HUES48 (cell line): ENCODE results near the gene KMT5C.

Source experiments
- H3K27ac ChIP-seq: one replicate; pipeline ENCODE4 v1.7.0; 2013; ENCODE audit warnings: low read depth, low read length, inconsistent platforms
- H3K27me3 ChIP-seq: 2 replicates; pipeline ENCODE4 v1.6.1; 2013; ENCODE audit warnings: mild to moderate bottlenecking, low read length; ENCODE audit not compliant: control insufficient read depth, insufficient read depth
- H3K36me3 ChIP-seq: 2 replicates; pipeline ENCODE4 v1.6.1; 2013; ENCODE audit warnings: low read length; ENCODE audit not compliant: control insufficient read depth, insufficient read depth
- H3K4me1 ChIP-seq: 2 replicates; pipeline ENCODE4 v1.6.1; 2013; ENCODE audit warnings: mild to moderate bottlenecking, low read length; ENCODE audit not compliant: control insufficient read depth, insufficient read depth
- H3K4me3 ChIP-seq: 2 replicates; pipeline ENCODE4 v1.5.1; 2013; ENCODE audit warnings: mild to moderate bottlenecking, low read depth, low read length
- H3K9ac ChIP-seq: 2 replicates; pipeline ENCODE4 v1.6.1; 2013; ENCODE audit warnings: mild to moderate bottlenecking, low read depth, low read length, moderate library complexity
- H3K9me3 ChIP-seq: 2 replicates; pipeline ENCODE4 v1.6.1; 2013; ENCODE audit warnings: low read length; ENCODE audit not compliant: control insufficient read depth, insufficient read depth

The KMT5C gene

GRCh38 chr19:55339105-55339888 is at the start of gene KMT5C:
Gene KMT5C, plus strand, starts transcription at chr19:55339876. Its CDS starts 2,061 bp downstream, at chr19:55341937.
- peak within 1 kb of the TSS; percentile 89 for H3K9ac ChIP-seq
- peak within 1 kb of the TSS; percentile 90 for H3K4me3 ChIP-seq
- peak within 1 kb of the TSS; percentile 99 for H3K27ac ChIP-seq
- no peaks in the 10 kb centered on the region for H3K9me3 ChIP-seq
- H3K4me1 ChIP-seq: peaks cover 12% of the 10 kb centered on the region
- H3K36me3 ChIP-seq: peaks cover 23% of the 10 kb centered on the region
- no peaks in the 10 kb centered on the region for H3K27me3 ChIP-seq

GRCh38 chr19:55297267-55297666 is 42.4 kb upstream of the KMT5C start:
- H3K36me3 ChIP-seq: peaks cover 53% of the 10 kb centered on the region

GRCh38 chr19:55299991-55300390 is 39.7 kb upstream of the KMT5C start:
- H3K9ac ChIP-seq: no peak overlapping the region
- H3K9me3 ChIP-seq: no peaks in the 10 kb centered on the region
- no peak overlapping the region for H3K27ac ChIP-seq
- peaks cover 6% of the 10 kb centered on the region; the same call in 1 of the 2 replicates for H3K4me1 ChIP-seq
- peaks cover 56% of the 10 kb centered on the region for H3K36me3 ChIP-seq
- no peak overlapping the region for H3K4me3 ChIP-seq
- H3K27me3 ChIP-seq: no peaks in the 10 kb centered on the region

More at GRCh38 chr19:55297267-55297666, 42.4 kb upstream of the KMT5C start:
- Histone ChIP-seq H3K27ac (no peak overlapping the region), H3K9ac (no peak overlapping the region), H3K4me3 (no peak overlapping the region), H3K27me3 (no peaks in the 10 kb centered on the region), H3K4me1 (peaks cover 6% of the 10 kb centered on the region; the same call in 1 of the 2 replicates), H3K9me3 (no peaks in the 10 kb centered on the region)

GRCh38 chr19:55300886-55301458 is 38.7 kb upstream of the KMT5C start:
- no peak overlapping the region for H3K4me3 ChIP-seq
- no peak overlapping the region for H3K9ac ChIP-seq
- H3K27ac ChIP-seq: no peak overlapping the region
- H3K27me3 ChIP-seq: no peaks in the 10 kb centered on the region
- H3K36me3 ChIP-seq: peaks cover 56% of the 10 kb centered on the region
- peaks cover 6% of the 10 kb centered on the region; the same call in 1 of the 2 replicates for H3K4me1 ChIP-seq
- no peaks in the 10 kb centered on the region for H3K9me3 ChIP-seq

GRCh38 chr19:55301459-55302317 is 38.0 kb upstream of the KMT5C start:
- Histone ChIP-seq H3K27ac (peak overlapping the region; percentile 15), H3K4me3 (0 out of 2 replicates have a peak overlapping the region, but pooled peaks have one; percentile 3), H3K4me1 (peaks cover 6% of the 10 kb centered on the region; the same call in 1 of the 2 replicates), H3K36me3 (peaks cover 59% of the 10 kb centered on the region), H3K9me3 (no peaks in the 10 kb centered on the region), H3K27me3 (no peaks in the 10 kb centered on the region), H3K9ac (no peak overlapping the region)

GRCh38 chr19:55302318-55302703 is 37.4 kb upstream of the KMT5C start:
- H3K4me1 ChIP-seq: peaks cover 6% of the 10 kb centered on the region; the same call in 1 of the 2 replicates
- H3K9me3 ChIP-seq: no peaks in the 10 kb centered on the region
- no peak overlapping the region for H3K27ac ChIP-seq
- H3K36me3 ChIP-seq: peaks cover 60% of the 10 kb centered on the region
- H3K27me3 ChIP-seq: no peaks in the 10 kb centered on the region
- no peak overlapping the region for H3K9ac ChIP-seq
- H3K4me3 ChIP-seq: no peak overlapping the region

GRCh38 chr19:55303477-55303876 is 36.2 kb upstream of the KMT5C start:
- Histone ChIP-seq H3K4me1 (peaks cover 6% of the 10 kb centered on the region; the same call in 1 of the 2 replicates), H3K27me3 (no peaks in the 10 kb centered on the region), H3K9me3 (no peaks in the 10 kb centered on the region), H3K9ac (no peak overlapping the region), H3K4me3 (no peak overlapping the region), H3K36me3 (peaks cover 65% of the 10 kb centered on the region), H3K27ac (no peak overlapping the region)

GRCh38 chr19:55304279-55304978 is 35.2 kb upstream of the KMT5C start:
- Histone ChIP-seq H3K4me3 (no peak overlapping the region), H3K27ac (no peak overlapping the region), H3K9me3 (no peaks in the 10 kb centered on the region), H3K36me3 (peaks cover 67% of the 10 kb centered on the region), H3K27me3 (no peaks in the 10 kb centered on the region), H3K4me1 (peaks cover 6% of the 10 kb centered on the region; the same call in 1 of the 2 replicates), H3K9ac (no peak overlapping the region)

- peaks cover 68% of the 10 kb centered on the region for H3K36me3 ChIP-seq
Observed at GRCh38 chr19:55304980-55305379, 34.7 kb upstream of the KMT5C start.

GRCh38 chr19:55305491-55305890 is 34.2 kb upstream of the KMT5C start:
- no peak overlapping the region for H3K9ac ChIP-seq
- H3K9me3 ChIP-seq: no peaks in the 10 kb centered on the region
- peaks cover 6% of the 10 kb centered on the region; the same call in 1 of the 2 replicates for H3K4me1 ChIP-seq
- H3K27ac ChIP-seq: no peak overlapping the region
- no peaks in the 10 kb centered on the region for H3K27me3 ChIP-seq
- H3K4me3 ChIP-seq: no peak overlapping the region
- peaks cover 71% of the 10 kb centered on the region for H3K36me3 ChIP-seq

More at GRCh38 chr19:55304980-55305379, 34.7 kb upstream of the KMT5C start:
- peaks cover 6% of the 10 kb centered on the region; the same call in 1 of the 2 replicates for H3K4me1 ChIP-seq
- H3K27me3 ChIP-seq: no peaks in the 10 kb centered on the region
- no peak overlapping the region for H3K4me3 ChIP-seq
- no peak overlapping the region for H3K27ac ChIP-seq
- H3K9ac ChIP-seq: no peak overlapping the region
- H3K9me3 ChIP-seq: no peaks in the 10 kb centered on the region
